ENCODE measurements around the gene THEMIS. TPM values are rescaled to one million over a fixed set of nuclear protein-coding genes. Genes with fewer than 3 reads are reported as not detected.

THEMIS gene
- total and polyA plus RNA-seq, 2 donors (not counting 1 experiment from before 2014, with no cell fraction given) = not detected

DNA sequence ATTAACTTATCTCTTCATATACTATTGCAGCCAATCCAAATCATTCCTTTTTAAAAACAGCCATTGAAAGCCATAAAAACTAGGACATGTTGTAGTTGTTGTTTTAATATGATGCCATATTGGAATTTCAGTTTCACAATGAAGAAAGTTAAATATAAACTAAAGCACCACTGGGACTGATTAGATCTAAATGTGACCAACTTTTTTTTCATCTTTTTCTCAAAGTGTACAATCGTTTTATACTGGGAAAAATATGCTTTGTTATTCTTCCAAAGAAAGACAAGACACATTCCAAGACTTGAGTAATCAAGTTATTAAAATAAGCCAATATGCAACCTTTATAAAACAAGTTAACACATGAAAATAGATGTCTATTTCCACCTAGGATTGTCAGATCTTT is 68.5 kb downstream of the THEMIS start:
- no peaks in the 10 kb centered on the region for H3K79me2 ChIP-seq (ENCODE audit: control insufficient read depth, insufficient read depth, low read length)
- H2AFZ ChIP-seq (ENCODE audit: low read length) = no peak overlapping the region
- no peaks in the 10 kb centered on the region for H4K20me1 ChIP-seq (ENCODE audit: control insufficient read depth, extremely low read depth, insufficient read depth, low read length)

GRCh38 chr6:127824061-127824460 is 76.8 kb downstream of the THEMIS start:
- no peaks in the 10 kb centered on the region for H3K36me3 ChIP-seq (ENCODE audit: control insufficient read depth, insufficient read depth, low read length)
- no peak overlapping the region for H3K9ac ChIP-seq (ENCODE audit: insufficient read depth, low read length)
- no peaks in the 10 kb centered on the region for H3K27me3 ChIP-seq (ENCODE audit: control insufficient read depth, insufficient read depth, low read length)
- no peak for DNase-seq (ENCODE audit: low read depth in 2 of 2)
- H3K79me2 ChIP-seq (ENCODE audit: control insufficient read depth, insufficient read depth, low read length) = no peaks in the 10 kb centered on the region
- no peaks in the 10 kb centered on the region for H4K20me1 ChIP-seq (ENCODE audit: control insufficient read depth, extremely low read depth, insufficient read depth, low read length)
- no peak overlapping the region for H3K27ac ChIP-seq (ENCODE audit: insufficient read depth, low read length)
- no peaks in the 10 kb centered on the region for H3K4me1 ChIP-seq (ENCODE audit: control insufficient read depth, extremely low read depth, insufficient read depth, low read length)
- H3K4me2 ChIP-seq (ENCODE audit: extremely low read depth, insufficient read depth, low read length) = no peak overlapping the region
- H2AFZ ChIP-seq (ENCODE audit: low read length) = no peak overlapping the region
- no peak for TF ChIP-seq EZH2 (IDR thresholded peaks at IDR 0.05; ENCODE audit: low read length, missing control alignments)
- TF ChIP-seq, protein P1, sequence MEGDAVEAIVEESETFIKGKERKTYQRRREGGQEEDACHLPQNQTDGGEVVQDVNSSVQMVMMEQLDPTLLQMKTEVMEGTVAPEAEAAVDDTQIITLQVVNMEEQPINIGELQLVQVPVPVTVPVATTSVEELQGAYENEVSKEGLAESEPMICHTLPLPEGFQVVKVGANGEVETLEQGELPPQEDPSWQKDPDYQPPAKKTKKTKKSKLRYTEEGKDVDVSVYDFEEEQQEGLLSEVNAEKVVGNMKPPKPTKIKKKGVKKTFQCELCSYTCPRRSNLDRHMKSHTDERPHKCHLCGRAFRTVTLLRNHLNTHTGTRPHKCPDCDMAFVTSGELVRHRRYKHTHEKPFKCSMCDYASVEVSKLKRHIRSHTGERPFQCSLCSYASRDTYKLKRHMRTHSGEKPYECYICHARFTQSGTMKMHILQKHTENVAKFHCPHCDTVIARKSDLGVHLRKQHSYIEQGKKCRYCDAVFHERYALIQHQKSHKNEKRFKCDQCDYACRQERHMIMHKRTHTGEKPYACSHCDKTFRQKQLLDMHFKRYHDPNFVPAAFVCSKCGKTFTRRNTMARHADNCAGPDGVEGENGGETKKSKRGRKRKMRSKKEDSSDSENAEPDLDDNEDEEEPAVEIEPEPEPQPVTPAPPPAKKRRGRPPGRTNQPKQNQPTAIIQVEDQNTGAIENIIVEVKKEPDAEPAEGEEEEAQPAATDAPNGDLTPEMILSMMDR (conservative IDR thresholded peaks at IDR 0.05 in 1 of 2, IDR thresholded peaks at IDR 0.05 in 1 of 2; ENCODE audit: low read depth in 1 of 2, low read length in 2 of 2) = no peak
- no peak overlapping the region for H3K4me3 ChIP-seq (replicated peaks in 1 of 4; ENCODE audit: control extremely low read depth in 1 of 4, insufficient read depth in 1 of 4, low read depth in 3 of 4, low read length in 4 of 4)
- H3K9me3 ChIP-seq (ENCODE audit: control insufficient read depth, insufficient read depth, low read depth, low read length) = no peaks in the 10 kb centered on the region

More for the DNA sequence above, 68.5 kb downstream of the THEMIS start:
- no peak overlapping the region for H3K4me2 ChIP-seq (ENCODE audit: extremely low read depth, insufficient read depth, low read length)
- no peak overlapping the region for H3K9ac ChIP-seq (ENCODE audit: insufficient read depth, low read length)
- H3K4me3 ChIP-seq (replicated peaks in 1 of 4; ENCODE audit: control extremely low read depth in 1 of 4, insufficient read depth in 1 of 4, low read depth in 3 of 4, low read length in 4 of 4) = no peak overlapping the region
- H3K27ac ChIP-seq (ENCODE audit: insufficient read depth, low read length) = no peak overlapping the region
- DNase-seq (ENCODE audit: low read depth in 2 of 2) = no peak
- no peaks in the 10 kb centered on the region for H3K36me3 ChIP-seq (ENCODE audit: control insufficient read depth, insufficient read depth, low read length)
- no peak for TF ChIP-seq EZH2 (IDR thresholded peaks at IDR 0.05; ENCODE audit: low read length, missing control alignments)
- TF ChIP-seq, protein P1 (conservative IDR thresholded peaks at IDR 0.05 in 1 of 2, IDR thresholded peaks at IDR 0.05 in 1 of 2; ENCODE audit: low read depth in 1 of 2, low read length in 2 of 2) = no peak
- no peaks in the 10 kb centered on the region for H3K4me1 ChIP-seq (ENCODE audit: control insufficient read depth, extremely low read depth, insufficient read depth, low read length)
- H3K9me3 ChIP-seq (ENCODE audit: control insufficient read depth, insufficient read depth, low read depth, low read length) = no peaks in the 10 kb centered on the region
- no peaks in the 10 kb centered on the region for H3K27me3 ChIP-seq (ENCODE audit: control insufficient read depth, insufficient read depth, low read length)

- no peak overlapping the region for H3K9ac ChIP-seq (ENCODE audit: insufficient read depth, low read length)
Measured at GRCh38 chr6:127821431-127821830, 79.4 kb downstream of the THEMIS start.

More at GRCh38 chr6:127821431-127821830, 79.4 kb downstream of the THEMIS start:
- no peaks in the 10 kb centered on the region for H4K20me1 ChIP-seq (ENCODE audit: control insufficient read depth, extremely low read depth, insufficient read depth, low read length)
- H3K27ac ChIP-seq (ENCODE audit: insufficient read depth, low read length) = no peak overlapping the region
- H2AFZ ChIP-seq (ENCODE audit: low read length) = no peak overlapping the region
- H3K4me3 ChIP-seq (replicated peaks in 1 of 4; ENCODE audit: control extremely low read depth in 1 of 4, insufficient read depth in 1 of 4, low read depth in 3 of 4, low read length in 4 of 4) = no peak overlapping the region
- TF ChIP-seq, protein P1 (conservative IDR thresholded peaks at IDR 0.05 in 1 of 2, IDR thresholded peaks at IDR 0.05 in 1 of 2; ENCODE audit: low read depth in 1 of 2, low read length in 2 of 2) = no peak
- TF ChIP-seq EZH2 (IDR thresholded peaks at IDR 0.05; ENCODE audit: low read length, missing control alignments) = no peak
- H3K4me1 ChIP-seq (ENCODE audit: control insufficient read depth, extremely low read depth, insufficient read depth, low read length) = no peaks in the 10 kb centered on the region
- H3K79me2 ChIP-seq (ENCODE audit: control insufficient read depth, insufficient read depth, low read length) = no peaks in the 10 kb centered on the region
- no peak overlapping the region for H3K4me2 ChIP-seq (ENCODE audit: extremely low read depth, insufficient read depth, low read length)
- no peaks in the 10 kb centered on the region for H3K9me3 ChIP-seq (ENCODE audit: control insufficient read depth, insufficient read depth, low read depth, low read length)
- no peak for DNase-seq (ENCODE audit: low read depth in 2 of 2)
- H3K27me3 ChIP-seq (ENCODE audit: control insufficient read depth, insufficient read depth, low read length) = no peaks in the 10 kb centered on the region
- H3K36me3 ChIP-seq (ENCODE audit: control insufficient read depth, insufficient read depth, low read length) = no peaks in the 10 kb centered on the region

Measured in fibroblast of lung (primary cell).